ENCODE data around the gene ZMAT5. TPM values are rescaled to one million over a fixed set of nuclear protein-coding genes. Genes with fewer than 3 reads are reported as not detected.

The ZMAT5 gene
- total RNA-seq, 2 experiments from 2014 or later: 19.4 to 20.6 TPM

GRCh38 chr22:29799217-29799680 is 32.4 kb upstream of the ZMAT5 start:
- Mint-ChIP-seq H3K36me3 (peaks cover 23% of the 10 kb centered on the region), H3K9me3 (no peaks in the 10 kb centered on the region), H3K27me3 (no peaks in the 10 kb centered on the region), H3K4me1 (peaks cover 19% of the 10 kb centered on the region), H3K27ac (no peak overlapping the region), H3K4me3 (no peak overlapping the region)
- POLR2A ChIA-PET: no interaction called here
- no peak for ATAC-seq (ENCODE audit: low read depth)
- DNase-seq: no peak

GRCh38 chr22:29798801-29799200 is 32.0 kb upstream of the ZMAT5 start:
- no peak overlapping the region for H3K4me3 Mint-ChIP-seq
- DNase-seq (no peak), ATAC-seq (ENCODE audit: low read depth) (no peak)
- peak overlapping the region; percentile 78 for H3K27ac Mint-ChIP-seq
- H3K36me3 Mint-ChIP-seq: peaks cover 23% of the 10 kb centered on the region
- peaks cover 19% of the 10 kb centered on the region for H3K4me1 Mint-ChIP-seq
- no peaks in the 10 kb centered on the region for H3K9me3 Mint-ChIP-seq
- H3K27me3 Mint-ChIP-seq: no peaks in the 10 kb centered on the region
- POLR2A ChIA-PET: no interaction called here

- H3K36me3 Mint-ChIP-seq: peaks cover 20% of the 10 kb centered on the region
Measured at GRCh38 chr22:29798318-29798717, 31.5 kb upstream of the ZMAT5 start.

GRCh38 chr22:29797351-29797750 is 30.5 kb upstream of the ZMAT5 start:
- POLR2A ChIA-PET: interaction anchor here (0.7 kb wide), 1 partner anchor 254 kb away, joined by 4 read pairs; no protein-coding TSS in a partner anchor
- peak overlapping the region; percentile 54 for H3K27ac Mint-ChIP-seq
- peak; percentile 49 for ATAC-seq (ENCODE audit: low read depth)
- peaks cover 22% of the 10 kb centered on the region for H3K36me3 Mint-ChIP-seq
- no peak overlapping the region for H3K4me3 Mint-ChIP-seq
- H3K9me3 Mint-ChIP-seq: no peaks in the 10 kb centered on the region
- DNase-seq: no peak
- peaks cover 19% of the 10 kb centered on the region for H3K4me1 Mint-ChIP-seq
- H3K27me3 Mint-ChIP-seq: no peaks in the 10 kb centered on the region

More at GRCh38 chr22:29798318-29798717, 31.5 kb upstream of the ZMAT5 start:
- ATAC-seq (ENCODE audit: low read depth): no peak
- no peaks in the 10 kb centered on the region for H3K27me3 Mint-ChIP-seq
- POLR2A ChIA-PET: no interaction called here
- H3K4me3 Mint-ChIP-seq: no peak overlapping the region
- no peak for DNase-seq
- no peaks in the 10 kb centered on the region for H3K9me3 Mint-ChIP-seq
- H3K27ac Mint-ChIP-seq: peak overlapping the region; percentile 78
- peaks cover 19% of the 10 kb centered on the region for H3K4me1 Mint-ChIP-seq

- Mint-ChIP-seq H3K4me3 (no peak overlapping the region), H3K9me3 (no peaks in the 10 kb centered on the region), H3K4me1 (peaks cover 19% of the 10 kb centered on the region), H3K27me3 (no peaks in the 10 kb centered on the region), H3K27ac (no peak overlapping the region), H3K36me3 (peaks cover 16% of the 10 kb centered on the region)
- no peak for DNase-seq
- POLR2A ChIA-PET: no interaction called here
- no peak for ATAC-seq (ENCODE audit: low read depth)
Measured at GRCh38 chr22:29795663-29796062, 28.9 kb upstream of the ZMAT5 start.

- no peak overlapping the region for H3K27ac Mint-ChIP-seq
- H3K9me3 Mint-ChIP-seq: no peaks in the 10 kb centered on the region
- H3K4me3 Mint-ChIP-seq: no peak overlapping the region
- peaks cover 12% of the 10 kb centered on the region for H3K4me1 Mint-ChIP-seq
- POLR2A ChIA-PET: no interaction called here
- DNase-seq (no peak), ATAC-seq (ENCODE audit: low read depth) (no peak)
- peaks cover 10% of the 10 kb centered on the region for H3K36me3 Mint-ChIP-seq
- H3K27me3 Mint-ChIP-seq: no peaks in the 10 kb centered on the region
Measured at GRCh38 chr22:29793396-29793795, 26.6 kb upstream of the ZMAT5 start.

- Mint-ChIP-seq H3K9me3 (no peaks in the 10 kb centered on the region), H3K4me3 (no peak overlapping the region), H3K4me1 (no peaks in the 10 kb centered on the region), H3K27ac (no peak overlapping the region), H3K36me3 (peaks cover 10% of the 10 kb centered on the region), H3K27me3 (no peaks in the 10 kb centered on the region)
- DNase-seq: no peak
- POLR2A ChIA-PET: no interaction called here
- no peak for ATAC-seq (ENCODE audit: low read depth)
Measured at GRCh38 chr22:29790061-29790460, 23.3 kb upstream of the ZMAT5 start.

GRCh38 chr22:29788339-29789279 is 21.8 kb upstream of the ZMAT5 start:
- Mint-ChIP-seq H3K36me3 (peaks cover 10% of the 10 kb centered on the region), H3K9me3 (no peaks in the 10 kb centered on the region), H3K27me3 (no peaks in the 10 kb centered on the region)

GRCh38 chr22:29787371-29787980 is 20.7 kb upstream of the ZMAT5 start:
- POLR2A ChIA-PET: no interaction called here

More at GRCh38 chr22:29788339-29789279, 21.8 kb upstream of the ZMAT5 start:
- Mint-ChIP-seq H3K4me1 (no peaks in the 10 kb centered on the region), H3K4me3 (no peak overlapping the region), H3K27ac (no peak overlapping the region)
- POLR2A ChIA-PET: no interaction called here
- DNase-seq: no peak
- no peak for ATAC-seq (ENCODE audit: low read depth)

GRCh38 chr22:29786031-29786430 is 19.2 kb upstream of the ZMAT5 start:
- POLR2A ChIA-PET: no interaction called here
- Mint-ChIP-seq H3K27ac (no peak overlapping the region), H3K27me3 (peaks cover 2% of the 10 kb centered on the region), H3K4me1 (no peaks in the 10 kb centered on the region), H3K36me3 (peaks cover 6% of the 10 kb centered on the region), H3K4me3 (no peak overlapping the region), H3K9me3 (no peaks in the 10 kb centered on the region)
- DNase-seq (no peak), ATAC-seq (ENCODE audit: low read depth) (no peak)

More at GRCh38 chr22:29787371-29787980, 20.7 kb upstream of the ZMAT5 start:
- Mint-ChIP-seq H3K4me3 (no peak overlapping the region), H3K9me3 (no peaks in the 10 kb centered on the region), H3K27me3 (no peaks in the 10 kb centered on the region), H3K4me1 (no peaks in the 10 kb centered on the region), H3K27ac (peak overlapping the region; percentile 51), H3K36me3 (peaks cover 10% of the 10 kb centered on the region)
- DNase-seq: no peak
- ATAC-seq (ENCODE audit: low read depth): no peak

GRCh38 chr22:29784451-29785361 is 17.9 kb upstream of the ZMAT5 start:
- H3K27ac Mint-ChIP-seq: no peak overlapping the region
- no peak overlapping the region for H3K4me3 Mint-ChIP-seq
- POLR2A ChIA-PET: no interaction called here
- H3K4me1 Mint-ChIP-seq: no peaks in the 10 kb centered on the region
- DNase-seq (no peak), ATAC-seq (ENCODE audit: low read depth) (no peak)
- peaks cover 5% of the 10 kb centered on the region for H3K36me3 Mint-ChIP-seq
- H3K27me3 Mint-ChIP-seq: peaks cover 2% of the 10 kb centered on the region
- H3K9me3 Mint-ChIP-seq: no peaks in the 10 kb centered on the region

- Mint-ChIP-seq H3K4me3 (no peak overlapping the region), H3K27ac (no peak overlapping the region), H3K4me1 (no peaks in the 10 kb centered on the region), H3K36me3 (peaks cover 1% of the 10 kb centered on the region), H3K9me3 (no peaks in the 10 kb centered on the region), H3K27me3 (peaks cover 2% of the 10 kb centered on the region)
- DNase-seq: no peak
- ATAC-seq (ENCODE audit: low read depth): no peak
- POLR2A ChIA-PET: no interaction called here
Measured at GRCh38 chr22:29782061-29782845, 15.4 kb upstream of the ZMAT5 start.
